K562 (cell line): ENCODE data around the gene KL. TPM values are rescaled to one million over a fixed set of nuclear protein-coding genes. Genes with fewer than 3 reads are reported as not detected.

Experiments used
- ATAC-seq: fragments of 200-7000 bp; cut with Tn5 transposase; 3 replicates; pipeline ENCODE4 v1.9.1; 2020; ENCODE audit warnings: moderate library complexity
- BruUV-seq: library from RNA; stranded (reverse); fragments of 400-500 nt; replicated peaks from 2 replicates; lab custom pipeline; 2021; lab: Mats Ljungman, UMichigan
- CTCF ChIA-PET: fragments of 300-600 bp; formaldehyde crosslinking; extraction: SDS; loops from one replicate; lab custom pipeline; 2021; ENCODE audit warnings: low intra/inter-chr PET ratio; lab: Yijun Ruan, JAX
- POLR2A ChIA-PET: fragments of 300-600, 350-650 bp; sonication (Branson Sonifier 250); formaldehyde crosslinking; extraction: SDS; loops from one replicate; lab custom pipeline; 2021; ENCODE audit warnings: antibody characterized with exemption, inconsistent platforms; lab: Yijun Ruan, JAX
- DNase-seq, 4 experiments: peaks; one replicate each; pipeline versions ENCODE4 v3.0.0 to v3.0.0-alpha.2; 2011 to 2018; ENCODE audit warnings: low spot score in 3 of 4, mixed read lengths in 3 of 4; ENCODE audit errors: extremely low read depth in 1 of 4
- FAIRE-seq: peaks from 2 replicates; lab custom pipeline; 2011; peaks lifted over from hg19 to GRCh38; lab: Jason Lieb, UNC
- H2AFZ ChIP-seq: 2 replicates; pipeline ENCODE4 v1.6.0; 2011; ENCODE audit warnings: low read depth, low read length, control low read depth, inconsistent platforms
- H3K27ac ChIP-seq: fragments of 200-600 bp; 3 replicates; pipeline ENCODE4 v1.8.0; 2011; ENCODE audit warnings: low read depth, mild to moderate bottlenecking, control low read depth, inconsistent platforms, low read length, moderate library complexity, mixed read lengths; ENCODE audit errors: extremely low read depth
- H3K27me3 ChIP-seq, 2 experiments: fragments of 300-600 bp in 1 of 2; 2 replicates in 1 of 2; 3 replicates in 1 of 2; pipeline versions ENCODE4 v1.6.0 to v1.8.0; 2011; ENCODE audit warnings: inconsistent platforms in 2 of 2, low read length in 2 of 2, mild to moderate bottlenecking in 1 of 2, mixed read lengths in 1 of 2, moderate library complexity in 1 of 2; ENCODE audit not compliant: control insufficient read depth in 2 of 2, insufficient read depth in 2 of 2
- H3K36me3 ChIP-seq: fragments of 300-600 bp; 3 replicates; pipeline ENCODE4 v1.8.0; 2011; ENCODE audit warnings: mild to moderate bottlenecking, low read length, inconsistent platforms; ENCODE audit not compliant: control insufficient read depth, insufficient read depth
- H3K4me1 ChIP-seq, 2 experiments: fragments of 200-600 bp in 1 of 2; replicated peaks in 1 of 2; 2 replicates in 1 of 2; 3 replicates in 1 of 2; pipeline versions ENCODE4 v1.5.1 to v1.8.0; 2011; ENCODE audit warnings: inconsistent platforms in 2 of 2, low read length in 2 of 2, mild to moderate bottlenecking in 1 of 2, mixed read lengths in 1 of 2, moderate library complexity in 1 of 2; ENCODE audit not compliant: control insufficient read depth in 2 of 2, insufficient read depth in 2 of 2
- H3K4me2 ChIP-seq: 2 replicates; pipeline ENCODE4 v1.6.1; 2011; ENCODE audit warnings: low read length, control low read depth, inconsistent platforms, mixed read lengths; ENCODE audit not compliant: insufficient read depth
- H3K4me3 ChIP-seq: fragments of 200-600 bp; sonication (generic), shearing (Covaris generic); 2 replicates; pipeline ENCODE4 v1.5.1; 2016; ENCODE audit warnings: control low read depth, inconsistent platforms
- H3K79me2 ChIP-seq: fragments of 200-600 bp; 3 replicates; pipeline ENCODE4 v1.8.0; 2011; ENCODE audit warnings: low read length, inconsistent platforms; ENCODE audit not compliant: control insufficient read depth, insufficient read depth
- H3K9ac ChIP-seq, 2 experiments: 2 replicates each; pipeline versions ENCODE4 v1.6.0 to v1.6.1; 2011; ENCODE audit warnings: low read depth in 2 of 2, low read length in 2 of 2, control low read depth in 1 of 2, inconsistent platforms in 1 of 2, mild to moderate bottlenecking in 1 of 2, mixed read lengths in 1 of 2; ENCODE audit not compliant: insufficient read depth in 1 of 2
- H3K9me1 ChIP-seq: one replicate; pipeline ENCODE4 v1.6.0; 2011; ENCODE audit warnings: inconsistent platforms, mild to moderate bottlenecking, low read length, moderate library complexity; ENCODE audit not compliant: control insufficient read depth, insufficient read depth
- H3K9me3 ChIP-seq: replicated peaks from 2 replicates; pipeline ENCODE4 v1.5.1; 2011; ENCODE audit warnings: low read depth, low read length, inconsistent platforms; ENCODE audit not compliant: control insufficient read depth, insufficient read depth
- H4K20me1 ChIP-seq: replicated peaks from 2 replicates; pipeline ENCODE4 v1.6.1; 2011; ENCODE audit warnings: low read length, inconsistent platforms, mixed read lengths; ENCODE audit not compliant: control insufficient read depth, insufficient read depth
- BCL6 ChIP-seq: fragments of 250-450 bp; sonication (Bioruptor Pico); IDR thresholded peaks from 2 replicates; pipeline ENCODE4 v1.4.0; 2020
- CBX1 ChIP-seq: sonication (generic); IDR thresholded peaks from 2 replicates; pipeline ENCODE4 v1.6.1; 2016; ENCODE audit warnings: antibody characterized with exemption, low read depth, mild to moderate bottlenecking
- CBX3 ChIP-seq, 2 experiments: IDR thresholded peaks; 1 replicate in 1 of 2; 2 replicates in 1 of 2; pipeline ENCODE4 v1.6.1; 2012; ENCODE audit warnings: inconsistent platforms in 2 of 2, low read length in 2 of 2, borderline replicate concordance in 1 of 2, control low read depth in 1 of 2
- ZNF121 ChIP-seq: sonication (generic); formaldehyde crosslinking; conservative IDR thresholded peaks from 2 replicates; pipeline ENCODE4 v1.8.0; 2022; ENCODE audit warnings: missing genetic modification reagents
- WGBS: fragments of 100-300 bp; shearing (Covaris generic); methylation state at CpG from one replicate; pipeline ENCODE4 v1.1.6; 2016; ENCODE audit warnings: low coverage, mixed read lengths; ENCODE audit not compliant: insufficient coverage; ENCODE audit errors: missing lambda C conversion rate; 5-methylcytosine and 5-hydroxymethylcytosine counted together
- in situ Hi-C: fragments of 300-500 bp; cut with MboI; formaldehyde crosslinking; loops from 4 replicates; pipeline ENCODE4 v1.15.0; 2018; ENCODE audit warnings: inconsistent platforms, mixed read lengths
- intact Hi-C: fragments of 100-400 bp; cut with micrococcal nuclease; formaldehyde crosslinking; loops from 2 replicates; pipeline ENCODE4 v1.14.2; 2022
- polyA plus RNA-seq, 8 experiments: library from polyadenylated mRNA; depleted of rRNA in 4 of 8; stranded (reverse) in 5 of 8; unstranded in 3 of 8; fragments of >200 nt; fragmentation: Nextera tagmentation in 2 of 8; fragmentation: Illumina TruSeq in 1 of 8; extraction: Ambion mirVana in 2 of 8; extraction: Trizol in 1 of 8; gene quantifications; 2 replicates each; pipeline versions ENCODE4 v1.2.1 to v1.2.3, GENCODE V29; 2011 to 2014; ENCODE audit warnings: inconsistent platforms in 1 of 8, missing spikeins in 1 of 8
- total RNA-seq, 7 experiments: library from RNA; depleted of rRNA in 6 of 7; stranded (reverse); fragments of >200 nt in 6 of 7; fragmentation: Illumina TruSeq in 2 of 7; extraction: Trizol in 2 of 7; gene quantifications; 2 replicates each; pipeline versions ENCODE4 v1.2.1 to v1.2.3, GENCODE V29; 2011 to 2021; ENCODE audit warnings: low replicate concordance in 1 of 7
- TF ChIP-seq, protein P1 (sequence below): conservative IDR thresholded peaks from 2 replicates; pipeline ENCODE4 v1.6.1; 2011; ENCODE audit warnings: low read depth, mild to moderate bottlenecking, low read length; ENCODE audit not compliant: control insufficient read depth

KL gene
- total and polyA plus RNA-seq, 9 of the 15 experiments (the other 6 are each of a cell fraction or from before 2014, with no cell fraction given) = not detected

DNA sequence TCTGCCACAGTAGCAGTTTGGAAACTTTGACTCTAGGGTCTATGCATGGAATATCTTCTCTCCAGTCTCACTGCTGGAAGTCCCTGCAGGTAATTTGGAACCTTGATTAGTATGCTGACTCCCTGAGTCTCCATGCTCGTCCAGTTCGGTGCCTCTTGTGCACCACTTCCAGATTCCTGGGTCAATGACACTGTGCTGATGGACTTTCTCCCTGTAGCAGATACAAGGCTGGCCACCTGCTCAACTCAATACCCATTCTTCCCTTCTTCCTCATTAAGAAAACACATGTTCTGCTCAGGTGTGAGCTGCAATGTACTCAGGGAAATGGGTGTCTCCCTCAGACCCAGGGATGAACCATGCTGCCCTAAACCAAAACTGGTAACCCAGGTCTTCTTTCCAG lies 99.1 kb downstream of the KL start:
- POLR2A ChIA-PET = interaction anchor here (0.9 kb wide), 1 partner anchor 18 kb away, joined by 3 read pairs; no protein-coding TSS in a partner anchor
- H3K27ac ChIP-seq = no peak overlapping the region
- CTCF ChIA-PET = no interaction called here
- H3K36me3 ChIP-seq = no peaks in the 10 kb centered on the region
- FAIRE-seq = no peak
- intact Hi-C loops = no loop called here
- no peak for DNase-seq
- in situ Hi-C loops = no loop called here
- H3K9me3 ChIP-seq = no peaks in the 10 kb centered on the region
- H3K27me3 ChIP-seq = no peaks in the 10 kb centered on the region
- no peak for ATAC-seq
- H3K4me1 ChIP-seq = no peaks in the 10 kb centered on the region
- 0% methylated on average over 2 of the region's 2 CpGs for WGBS
- H3K4me3 ChIP-seq = no peak overlapping the region
- H3K9me1 ChIP-seq = no peaks in the 10 kb centered on the region
- H2AFZ ChIP-seq = no peak overlapping the region
- TF ChIP-seq BCL6 (CRISPR knock-in tag) (no peak), ZNF121 (no peak), CBX1 (no peak), CBX3 (IDR thresholded peaks at IDR 0.05; ENCODE audit: borderline replicate concordance in 1 of 2, low read length in 2 of 2) (no peak)
- TF ChIP-seq, protein P1, sequence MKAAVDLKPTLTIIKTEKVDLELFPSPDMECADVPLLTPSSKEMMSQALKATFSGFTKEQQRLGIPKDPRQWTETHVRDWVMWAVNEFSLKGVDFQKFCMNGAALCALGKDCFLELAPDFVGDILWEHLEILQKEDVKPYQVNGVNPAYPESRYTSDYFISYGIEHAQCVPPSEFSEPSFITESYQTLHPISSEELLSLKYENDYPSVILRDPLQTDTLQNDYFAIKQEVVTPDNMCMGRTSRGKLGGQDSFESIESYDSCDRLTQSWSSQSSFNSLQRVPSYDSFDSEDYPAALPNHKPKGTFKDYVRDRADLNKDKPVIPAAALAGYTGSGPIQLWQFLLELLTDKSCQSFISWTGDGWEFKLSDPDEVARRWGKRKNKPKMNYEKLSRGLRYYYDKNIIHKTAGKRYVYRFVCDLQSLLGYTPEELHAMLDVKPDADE = no peak
- no TSS peak for BruUV-seq
- no peak overlapping the region for H3K9ac ChIP-seq
- H3K4me2 ChIP-seq = no peak overlapping the region
- H3K79me2 ChIP-seq = no peaks in the 10 kb centered on the region
- no peaks in the 10 kb centered on the region for H4K20me1 ChIP-seq
